NCI-H2081 treated with DMSO at 0.1 percent for 48 hours (cell line): ENCODE results near the gene ATOH8.

Experiments
- DNase-seq: peaks from one replicate; lab custom pipeline; 2025; lab: John Stamatoyannopoulos, UW

Gene ATOH8

DNA sequence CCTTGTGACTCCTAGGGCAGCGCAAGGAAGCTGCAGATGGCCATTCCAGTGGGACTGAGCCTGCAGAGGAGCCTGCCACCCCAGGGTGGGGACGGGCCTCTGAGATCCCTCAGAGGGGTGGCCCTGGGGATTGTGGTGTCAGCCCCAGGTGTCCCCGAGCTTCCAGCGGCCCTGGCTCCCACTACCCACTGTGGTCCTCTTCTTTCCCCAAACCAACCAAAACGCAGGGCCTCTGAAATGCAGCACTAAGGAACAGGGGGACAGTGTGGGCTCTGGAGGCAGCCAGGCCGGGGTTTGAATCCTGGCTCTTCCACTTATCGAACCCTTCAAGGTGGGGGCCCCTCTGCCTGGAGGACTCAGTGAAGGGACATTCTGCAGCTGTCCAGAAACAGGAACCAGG lies 32.7 kb downstream of the ATOH8 start:
- DNase-seq = no peak

DNA sequence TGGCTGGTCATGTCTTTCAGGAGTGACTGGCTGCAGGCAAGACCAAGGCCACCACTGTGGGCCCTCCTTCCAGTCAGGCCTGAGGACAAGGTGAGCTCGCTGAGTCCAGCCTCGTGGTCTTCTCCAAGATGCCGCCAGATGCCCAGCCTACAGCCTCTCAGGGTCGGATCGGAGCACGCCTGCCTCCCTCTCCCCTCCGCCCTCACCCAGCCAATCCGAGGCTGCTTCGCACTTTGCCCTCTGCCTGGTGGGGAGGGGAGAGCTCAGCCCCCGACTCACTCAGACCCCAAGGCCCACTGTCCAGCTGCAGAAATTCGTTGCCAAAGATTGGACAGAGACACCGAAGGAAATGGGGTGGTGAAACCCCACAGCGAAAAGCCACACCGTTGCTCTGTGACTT lies 33.1 kb downstream of the ATOH8 start:
- DNase-seq = no peak

DNA sequence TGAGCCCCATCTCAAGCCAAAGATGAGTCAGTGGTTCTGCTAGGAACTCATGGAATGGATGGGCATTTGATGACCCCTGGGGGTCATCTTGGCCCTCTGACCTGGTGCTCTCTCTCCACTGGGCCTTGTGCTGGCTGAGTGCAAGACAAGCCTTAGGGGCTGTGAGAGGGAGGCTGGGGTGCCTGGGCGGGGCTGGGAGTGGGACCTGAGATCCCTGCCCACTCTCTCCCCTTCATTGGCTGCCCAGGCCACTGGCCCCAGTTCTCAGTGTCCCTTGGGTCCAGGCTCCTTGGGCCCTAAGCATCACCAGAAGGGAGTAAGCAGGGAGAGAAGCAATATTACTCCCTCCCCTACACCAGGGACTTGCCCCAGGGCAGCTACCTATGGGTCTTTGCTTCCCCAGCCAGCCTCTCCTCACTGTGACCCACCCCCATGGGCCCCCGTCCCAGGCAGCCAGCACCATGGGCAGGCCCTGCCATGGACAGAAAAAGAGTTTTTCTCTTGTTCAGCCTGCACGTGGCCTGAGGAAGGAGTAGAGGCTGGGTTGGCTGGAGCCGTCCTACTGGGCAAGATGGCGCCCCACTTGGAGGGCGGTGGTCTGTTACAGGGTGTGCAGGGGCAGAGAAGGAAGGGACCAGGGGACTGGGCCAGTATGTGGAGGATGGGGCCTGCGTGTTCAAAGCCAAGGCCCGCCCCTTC lies 33.6 kb downstream of the ATOH8 start:
- no peak for DNase-seq

DNA sequence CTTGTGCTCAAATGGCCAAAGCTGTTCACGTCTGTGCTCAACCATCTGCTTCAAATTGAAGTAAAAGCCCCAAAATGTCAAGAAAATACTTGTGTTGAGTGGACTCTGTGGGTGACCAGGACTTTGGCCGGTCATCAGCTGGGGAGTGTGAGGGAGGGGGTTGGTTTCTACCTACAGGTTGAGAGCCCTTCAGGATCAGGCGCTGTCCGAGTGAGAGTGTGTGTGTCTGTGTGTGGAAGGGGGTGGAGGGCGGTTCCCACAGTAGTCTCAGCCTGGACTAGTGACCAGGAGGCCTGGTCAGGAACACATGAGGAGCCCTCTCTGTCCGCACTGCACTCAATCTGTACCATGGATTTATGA lies 34.2 kb downstream of the ATOH8 start:
- no peak for DNase-seq

DNA sequence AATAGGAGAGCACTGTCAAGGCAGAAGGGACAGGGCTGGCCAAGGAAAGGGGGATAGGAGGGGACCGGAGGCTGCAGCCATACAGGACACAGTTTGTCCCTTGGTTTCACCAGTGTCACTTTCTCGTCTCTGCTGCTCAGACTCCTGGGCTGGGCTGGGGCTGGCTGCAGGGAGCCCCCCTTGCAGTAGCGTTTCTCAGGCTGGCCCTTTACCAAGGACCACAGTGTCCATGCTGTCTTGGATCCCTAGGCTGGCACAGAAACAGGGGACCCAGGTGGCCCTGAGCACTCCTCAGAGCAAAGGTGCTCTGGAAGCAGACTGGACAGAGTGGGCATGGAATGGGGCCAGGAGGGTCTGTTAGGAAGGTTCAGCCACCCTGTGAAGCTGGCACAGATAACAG lies 34.8 kb downstream of the ATOH8 start:
- no peak for DNase-seq

DNA sequence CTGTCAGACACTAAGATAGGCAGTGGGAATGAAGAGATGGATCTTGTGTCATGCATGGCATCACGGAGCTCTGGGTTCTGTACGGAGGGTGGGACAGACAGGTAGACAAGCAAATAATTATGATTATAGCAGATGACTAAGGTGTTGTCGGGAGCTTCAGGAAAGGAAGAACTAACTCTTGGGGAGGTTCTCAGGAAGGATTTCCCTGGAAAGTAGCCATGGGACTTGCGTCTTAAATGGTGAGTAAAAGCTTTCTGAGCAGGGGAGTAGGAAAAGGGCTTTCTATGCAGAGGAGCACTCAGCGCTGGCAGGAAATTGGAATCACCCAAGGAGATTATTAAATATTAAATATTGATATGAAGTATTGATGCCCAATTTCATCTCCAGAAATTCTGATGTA lies 35.5 kb downstream of the ATOH8 start:
- no peak for DNase-seq

- DNase-seq = no peak
Observed at GRCh38 chr2:85790032-85790431, 36.2 kb downstream of the ATOH8 start.

GRCh38 chr2:85790499-85791188 lies 36.9 kb downstream of the ATOH8 start:
- DNase-seq = no peak

DNA sequence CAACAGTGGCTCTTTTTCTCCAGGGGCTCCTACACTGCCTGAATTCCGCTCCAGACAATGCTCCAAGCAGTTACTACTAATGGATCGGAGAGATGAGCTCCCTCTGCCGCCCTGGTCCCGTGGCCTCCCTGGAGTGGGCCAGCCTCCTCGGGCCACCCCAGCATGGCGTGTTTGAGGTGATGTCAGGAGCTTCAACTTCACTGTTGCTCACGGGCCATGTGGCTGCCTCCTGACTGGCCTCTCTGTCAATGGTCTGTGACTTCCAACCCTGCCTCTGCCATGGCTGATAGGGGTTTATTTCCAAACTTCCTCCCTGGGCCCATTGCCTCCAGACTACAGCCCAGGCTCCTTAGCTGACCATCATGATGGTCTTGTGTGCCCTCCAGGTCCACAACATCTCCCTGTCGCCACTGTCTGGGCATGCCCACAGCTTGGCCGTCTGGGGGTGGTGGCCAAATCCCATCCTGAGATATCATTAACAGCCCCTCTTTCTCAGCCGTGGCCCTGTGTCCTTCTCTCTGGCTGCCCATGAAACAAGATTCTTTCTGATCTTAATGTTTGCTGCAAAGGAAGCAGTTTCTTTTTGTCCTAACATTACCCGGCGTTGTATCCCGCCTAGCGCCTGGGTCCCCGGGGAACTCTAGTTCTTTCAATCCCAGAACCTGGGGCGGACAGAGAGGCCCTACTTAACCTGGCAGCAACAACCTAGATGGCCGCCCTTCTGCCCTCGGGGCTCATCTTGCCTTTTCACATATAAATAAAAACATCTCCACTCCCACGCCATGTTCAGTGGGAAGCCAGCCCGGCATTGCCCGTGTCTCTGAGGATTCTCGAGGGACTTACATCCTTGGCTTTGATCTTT lies 38.1 kb downstream of the ATOH8 start:
- no peak for DNase-seq

- no peak for DNase-seq
Observed at GRCh38 chr2:85792783-85793441, 39.1 kb downstream of the ATOH8 start.

DNA sequence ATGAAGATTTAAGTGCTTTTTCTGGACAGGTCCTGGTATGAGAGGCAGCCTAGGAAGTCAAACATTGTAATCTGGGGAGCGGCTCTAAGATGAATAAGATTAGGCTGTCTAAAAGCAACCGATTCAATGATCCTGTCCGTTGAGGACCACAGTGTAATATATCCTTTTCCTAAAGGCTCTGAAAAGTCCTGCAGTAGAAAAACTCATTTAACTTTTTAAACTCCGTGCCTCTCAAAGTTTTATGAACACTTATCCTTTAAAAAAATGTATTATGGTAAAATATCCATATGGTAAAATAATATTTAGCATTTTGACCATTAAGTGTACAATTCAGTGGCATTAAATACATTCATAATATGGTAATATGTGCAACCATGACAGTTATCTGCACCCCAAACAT lies 39.8 kb downstream of the ATOH8 start:
- no peak for DNase-seq

- DNase-seq = no peak
Observed at GRCh38 chr2:85794038-85794441, 40.2 kb downstream of the ATOH8 start.

DNA sequence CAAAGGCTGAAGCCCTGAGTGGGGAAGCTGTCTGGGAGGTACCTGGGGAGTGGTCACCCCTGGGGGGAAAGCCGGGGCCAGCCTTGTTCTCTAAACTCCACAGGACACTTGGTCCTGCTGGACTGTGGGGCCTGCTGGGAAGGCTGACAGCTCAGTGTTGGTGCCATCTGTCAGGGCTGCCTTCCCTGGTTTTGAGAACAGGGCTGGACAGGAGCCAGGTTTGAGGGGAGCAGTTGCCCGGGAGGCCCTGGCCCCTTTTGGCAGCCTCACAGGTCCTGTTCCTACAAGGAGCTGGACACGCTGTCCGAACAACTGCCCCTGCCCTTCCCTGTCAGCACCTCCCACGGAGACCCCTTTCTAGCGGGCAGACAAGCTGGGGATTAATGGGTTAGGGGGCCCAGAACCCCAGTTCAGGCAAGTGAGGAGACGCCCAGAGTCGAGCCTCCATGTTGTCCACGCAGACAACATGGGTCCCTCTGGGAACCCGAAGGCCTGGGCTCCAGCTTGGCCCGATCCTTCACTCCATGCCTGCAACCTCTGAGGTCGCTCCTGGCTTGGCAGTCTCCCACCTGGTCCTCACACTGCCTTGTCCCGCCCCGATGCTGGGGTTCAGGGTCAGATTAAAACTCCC lies 40.8 kb downstream of the ATOH8 start:
- DNase-seq = no peak

- no peak for DNase-seq
Observed at GRCh38 chr2:85795331-85796045, 41.7 kb downstream of the ATOH8 start.

DNA sequence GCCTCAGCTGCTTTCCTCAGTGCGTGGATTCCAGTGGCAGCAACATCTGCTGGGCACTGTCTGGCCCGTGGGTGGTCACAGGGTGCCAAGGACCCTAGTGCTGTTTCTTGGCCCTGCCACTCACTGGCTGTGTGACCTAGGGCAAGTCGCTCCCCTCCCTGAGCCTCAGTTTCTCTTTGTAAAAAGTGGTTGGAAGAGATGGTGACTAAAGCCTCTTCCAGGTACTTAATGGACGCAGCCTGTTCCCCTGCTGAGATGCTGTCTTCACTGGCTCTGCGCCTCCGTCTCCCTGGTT lies 42.2 kb downstream of the ATOH8 start:
- DNase-seq = no peak

DNA sequence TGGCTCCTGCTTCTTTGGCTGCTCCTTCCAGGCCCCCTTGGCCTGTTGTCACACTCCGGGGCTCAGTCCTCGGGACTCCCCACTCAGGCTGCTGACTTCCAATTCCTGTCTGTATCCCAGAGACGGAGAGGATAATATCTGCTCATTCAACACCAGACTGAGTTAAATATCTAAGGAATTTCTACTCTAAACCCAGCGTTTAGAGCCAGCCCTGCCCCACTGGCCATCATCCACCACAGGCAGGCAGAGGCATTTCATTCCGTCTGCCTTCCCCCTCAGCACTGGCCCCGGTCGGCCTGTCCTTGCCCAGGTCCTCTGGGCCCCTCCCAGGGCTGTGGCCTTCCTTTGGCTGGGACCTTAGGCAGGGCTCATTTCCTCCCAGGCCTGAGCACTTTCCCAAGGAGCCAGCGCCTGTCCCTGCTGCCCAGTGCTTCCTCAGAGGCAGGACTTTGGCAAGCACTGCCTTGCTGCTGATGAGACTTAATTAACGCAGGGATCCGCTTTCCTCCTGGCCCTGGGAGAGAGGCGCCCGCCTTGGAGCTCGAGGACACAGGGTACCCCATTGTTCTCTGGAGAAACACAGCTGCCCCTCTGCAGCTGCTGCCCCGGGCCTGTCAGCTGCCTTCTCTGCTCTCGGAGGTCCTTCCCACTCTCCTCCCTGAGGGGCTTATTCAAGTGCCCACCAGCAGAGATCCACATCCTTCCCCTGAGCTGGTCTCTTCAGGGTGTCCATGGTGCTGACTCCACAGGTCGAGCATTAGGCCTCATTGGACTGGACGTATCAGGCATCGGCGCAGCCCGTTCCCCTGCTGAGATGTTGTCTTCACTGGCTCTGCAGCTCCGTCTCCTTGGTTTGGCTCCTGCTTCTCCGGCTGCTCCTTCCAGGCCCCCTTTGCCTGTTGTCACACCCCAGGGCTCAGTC lies 42.8 kb downstream of the ATOH8 start:
- no peak for DNase-seq

DNA sequence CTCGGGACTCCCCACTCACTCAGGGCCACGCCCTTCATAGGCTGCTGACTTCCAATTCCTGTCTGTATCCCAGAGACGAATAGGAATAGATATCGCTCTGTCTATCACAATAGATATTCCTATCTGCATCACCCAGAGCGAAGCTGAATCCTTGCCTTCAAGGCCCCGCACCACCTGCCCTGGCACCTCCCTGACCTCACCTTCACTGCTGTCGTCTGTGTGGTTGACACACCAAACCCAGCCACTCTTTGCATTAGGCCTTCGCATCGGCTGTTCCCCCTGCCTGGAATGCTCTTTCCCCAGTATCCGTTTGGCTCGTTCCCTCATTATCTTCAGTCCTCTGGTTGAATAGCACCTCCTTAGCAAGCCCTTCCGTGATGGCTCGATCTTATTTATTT lies 43.5 kb downstream of the ATOH8 start:
- DNase-seq = no peak

GRCh38 chr2:85797921-85798320 lies 44.1 kb downstream of the ATOH8 start:
- no peak for DNase-seq

DNA sequence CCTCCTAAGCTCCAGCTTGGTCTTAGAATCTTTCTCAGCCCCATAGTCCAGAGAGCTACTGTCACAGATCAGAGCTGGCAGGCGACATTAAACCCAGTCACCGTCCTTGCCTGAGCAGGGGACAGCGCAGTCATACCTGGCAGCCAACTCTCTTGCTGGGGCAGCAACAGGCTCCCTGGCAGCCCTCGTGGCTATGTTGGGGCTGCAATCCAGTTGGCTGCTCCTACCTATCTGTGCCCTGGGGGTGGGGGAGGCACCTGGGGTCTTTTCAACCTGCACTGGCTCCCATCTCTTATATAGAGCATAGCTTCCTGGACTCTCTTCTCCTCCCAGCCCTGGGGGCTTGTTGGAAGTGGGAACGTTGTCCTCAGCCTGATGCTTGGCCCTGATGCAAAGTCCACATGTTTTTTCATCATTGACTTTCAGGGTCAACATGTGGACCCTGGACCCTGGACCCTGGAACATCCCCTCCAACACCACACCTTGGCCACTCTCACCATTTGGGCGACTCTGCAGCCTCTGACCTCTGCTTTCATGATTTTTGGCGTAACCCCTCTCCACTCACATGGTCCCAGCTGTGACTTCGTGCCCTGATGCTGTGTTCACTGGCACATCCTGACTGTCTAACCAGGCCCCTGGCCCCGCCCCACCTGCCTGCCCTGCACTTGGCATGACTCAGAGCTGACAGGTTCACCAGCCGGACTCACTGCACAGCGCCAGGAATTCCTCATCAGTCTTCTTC lies 45.6 kb downstream of the ATOH8 start:
- DNase-seq = no peak

GRCh38 chr2:85800586-85800985 lies 46.8 kb downstream of the ATOH8 start:
- no peak for DNase-seq
